Effector CD8-positive, alpha-beta T cell (primary cell): ENCODE measurements around the gene PINK1.
"Not testable (repeated sequence)": the region's sequence is repeated elsewhere in the genome, so short reads cannot be mapped to it uniquely, and the experiment has no call there.

Experiments used
- DNase-seq: peaks from one replicate; lab custom pipeline; 2025; lab: John Stamatoyannopoulos, UW

The PINK1 gene

DNA sequence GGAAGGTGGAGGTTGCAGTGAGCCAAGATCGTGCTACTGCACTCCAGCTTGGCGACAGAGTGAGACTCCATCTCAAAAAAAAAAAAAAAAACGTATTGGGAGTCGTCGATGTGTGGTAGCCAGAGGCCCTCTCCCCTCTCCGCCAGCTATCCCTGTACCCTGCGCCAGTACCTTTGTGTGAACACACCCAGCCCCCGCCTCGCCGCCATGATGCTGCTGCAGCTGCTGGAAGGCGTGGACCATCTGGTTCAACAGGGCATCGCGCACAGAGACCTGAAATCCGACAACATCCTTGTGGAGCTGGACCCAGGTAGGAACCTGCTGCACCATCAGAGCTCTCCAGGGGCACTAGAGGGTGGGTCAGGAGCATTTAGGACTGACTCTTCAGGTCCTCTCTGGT is 12.2 kb downstream of the PINK1 start:
- no peak for DNase-seq

GRCh38 chr1:20648438-20648837 is 15.2 kb downstream of the PINK1 start:
- DNase-seq, result no peak

DNA sequence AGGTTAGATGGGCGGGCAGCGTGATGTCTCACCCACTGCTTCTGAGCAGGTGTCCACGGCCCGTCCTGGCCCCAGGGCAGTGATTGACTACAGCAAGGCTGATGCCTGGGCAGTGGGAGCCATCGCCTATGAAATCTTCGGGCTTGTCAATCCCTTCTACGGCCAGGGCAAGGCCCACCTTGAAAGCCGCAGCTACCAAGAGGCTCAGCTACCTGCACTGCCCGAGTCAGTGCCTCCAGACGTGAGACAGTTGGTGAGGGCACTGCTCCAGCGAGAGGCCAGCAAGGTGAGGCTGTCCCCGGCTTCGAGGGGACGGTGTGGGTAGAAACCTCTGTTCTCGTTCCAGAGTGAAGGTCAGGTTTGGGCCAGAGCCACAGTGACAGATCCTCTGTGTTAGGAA is 15.7 kb downstream of the PINK1 start:
- no peak for DNase-seq

- DNase-seq, result no peak
Observed at GRCh38 chr1:20652300-20652699, 19.0 kb downstream of the PINK1 start.

GRCh38 chr1:20654104-20654690 is 20.9 kb downstream of the PINK1 start:
- DNase-seq, result no peak

- DNase-seq, result no peak
Observed at GRCh38 chr1:20657024-20657423, 23.8 kb downstream of the PINK1 start.

GRCh38 chr1:20658166-20658915 is 25.1 kb downstream of the PINK1 start:
- no peak for DNase-seq

GRCh38 chr1:20660363-20660762 is 27.1 kb downstream of the PINK1 start:
- DNase-seq, result no peak

GRCh38 chr1:20660847-20661206 is 27.6 kb downstream of the PINK1 start:
- peak; percentile 26 for DNase-seq

- DNase-seq, result peak; percentile 89
Observed at GRCh38 chr1:20661207-20662109, 28.2 kb downstream of the PINK1 start, which contains the start of gene DDOST. Gene DDOST, minus strand, starts transcription at chr1:20661369. Its CDS starts 19 bp downstream, at chr1:20661350.

GRCh38 chr1:20662110-20662475 is 28.8 kb downstream of the PINK1 start:
- no peak for DNase-seq

DNA sequence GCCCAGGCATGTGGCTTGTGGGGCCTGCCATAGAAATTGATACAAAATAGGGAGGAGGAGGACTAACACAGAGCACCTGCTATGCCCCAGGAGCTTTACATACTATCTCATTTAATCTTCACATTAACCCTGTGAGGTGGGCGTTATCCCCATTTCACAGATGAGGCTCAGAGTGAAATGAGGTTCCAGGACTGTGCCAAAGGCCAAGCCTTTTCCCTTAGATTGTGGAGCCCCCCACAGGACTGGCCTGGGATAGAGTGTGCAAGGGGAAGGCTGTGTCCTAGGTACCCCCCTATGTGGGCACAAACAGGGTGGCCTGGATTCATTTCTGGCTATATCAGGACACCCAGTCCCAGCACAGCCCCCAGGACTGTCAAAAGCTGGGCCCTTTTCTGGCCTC is 30.1 kb downstream of the PINK1 start:
- DNase-seq, result no peak

DNA sequence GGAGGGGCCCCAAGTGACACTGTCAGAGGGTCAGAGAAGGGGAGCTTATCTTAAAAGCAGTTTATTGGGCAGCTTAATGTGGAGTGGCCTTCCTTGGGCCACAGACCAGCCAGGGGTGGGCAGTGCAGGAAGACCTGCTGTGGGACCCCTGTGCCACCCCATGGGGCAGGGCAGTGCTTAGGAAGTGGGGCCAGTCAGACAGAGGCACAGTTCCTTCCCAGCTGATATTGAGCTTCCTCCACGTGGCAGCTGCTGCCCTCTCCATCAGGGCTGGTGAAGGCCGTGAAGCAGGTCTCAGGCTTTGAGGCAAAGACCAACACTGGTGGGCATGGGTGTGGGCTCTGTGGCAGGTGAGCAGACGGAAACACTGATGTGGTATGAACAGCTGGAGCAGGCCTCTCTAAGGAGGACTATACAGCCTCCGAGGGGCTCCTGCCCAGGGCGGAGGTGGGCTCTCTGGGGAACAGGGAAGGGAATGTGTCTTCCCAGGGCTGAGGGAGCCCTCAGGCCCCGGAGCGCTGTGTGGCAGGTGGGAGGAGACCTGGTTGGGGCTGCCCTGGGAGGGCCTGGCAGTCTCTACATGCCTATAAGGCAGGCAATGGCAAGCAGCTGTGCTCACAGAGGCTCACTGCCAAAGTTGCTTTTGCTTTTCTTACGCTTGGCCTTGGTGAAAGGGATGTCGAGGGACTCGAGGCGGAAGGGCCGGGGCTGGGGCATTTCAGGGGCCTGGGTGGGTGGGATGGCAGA is 30.9 kb downstream of the PINK1 start:
- DNase-seq, result no peak

- no peak for DNase-seq
Observed at GRCh38 chr1:20665726-20666125, 32.5 kb downstream of the PINK1 start.

GRCh38 chr1:20666146-20666545 is 32.9 kb downstream of the PINK1 start:
- no peak for DNase-seq

- DNase-seq, result no peak
Observed at GRCh38 chr1:20666804-20667203, 33.5 kb downstream of the PINK1 start.

DNA sequence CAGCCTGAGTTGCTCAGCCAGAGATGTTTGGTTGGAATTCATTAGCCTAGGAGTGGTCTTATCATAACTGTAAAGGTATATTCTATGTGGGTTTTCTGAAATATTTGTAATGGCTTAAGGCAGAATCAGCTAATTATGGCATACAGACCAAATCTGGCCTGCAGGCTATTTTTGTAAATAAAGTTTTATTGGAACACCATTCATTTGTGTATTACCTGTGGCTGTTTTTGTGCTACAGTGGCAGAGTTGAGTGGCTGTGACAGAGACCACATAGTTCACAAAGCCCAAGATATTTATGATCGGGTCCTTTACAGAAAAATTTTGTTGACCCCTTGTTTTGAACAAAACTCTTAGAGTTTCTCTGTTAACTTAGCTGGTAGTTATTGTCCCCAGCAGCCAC is 35.3 kb downstream of the PINK1 start:
- DNase-seq, result no peak

DNA sequence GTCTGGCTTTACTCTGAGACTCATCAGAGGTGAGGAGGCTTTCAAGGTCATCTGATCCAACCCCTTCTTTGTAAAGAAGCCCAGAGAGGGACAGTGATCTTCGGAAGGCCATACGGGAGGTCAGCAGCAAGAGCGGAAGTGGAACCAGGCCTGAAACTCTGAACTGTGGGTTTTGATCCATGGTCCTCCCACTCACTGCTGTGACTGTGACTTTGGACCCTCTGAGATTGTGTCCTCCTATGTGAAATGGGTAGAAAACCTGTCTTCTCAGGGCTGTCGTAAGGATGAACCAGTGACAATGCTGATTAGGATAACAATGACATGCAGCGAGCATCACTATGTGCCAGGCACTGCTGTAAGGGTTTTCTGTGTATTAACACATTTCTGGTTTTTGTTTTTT is 37.7 kb downstream of the PINK1 start:
- no peak for DNase-seq

DNA sequence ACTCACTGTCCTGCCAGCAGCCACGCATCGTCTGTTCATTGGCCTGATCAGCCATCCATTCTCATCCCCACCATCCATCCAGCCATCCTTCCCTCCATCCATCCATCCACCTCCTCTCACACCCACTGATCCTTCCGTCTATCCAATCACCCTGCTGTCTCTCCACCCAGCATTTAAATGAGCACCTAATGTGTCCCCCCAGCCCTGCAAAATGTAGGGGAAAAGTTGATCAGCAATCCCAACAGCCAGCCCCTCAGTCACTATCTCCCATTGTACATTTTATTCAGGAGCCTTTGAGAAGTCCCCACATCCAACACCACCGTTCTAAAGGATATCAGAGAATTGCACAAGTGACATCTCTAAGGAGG is 39.0 kb downstream of the PINK1 start:
- no peak for DNase-seq

GRCh38 chr1:20673626-20674025 is 40.4 kb downstream of the PINK1 start:
- not testable (repeated sequence) for DNase-seq

- no peak for DNase-seq
Observed at GRCh38 chr1:20678599-20678998, 45.3 kb downstream of the PINK1 start.

DNA sequence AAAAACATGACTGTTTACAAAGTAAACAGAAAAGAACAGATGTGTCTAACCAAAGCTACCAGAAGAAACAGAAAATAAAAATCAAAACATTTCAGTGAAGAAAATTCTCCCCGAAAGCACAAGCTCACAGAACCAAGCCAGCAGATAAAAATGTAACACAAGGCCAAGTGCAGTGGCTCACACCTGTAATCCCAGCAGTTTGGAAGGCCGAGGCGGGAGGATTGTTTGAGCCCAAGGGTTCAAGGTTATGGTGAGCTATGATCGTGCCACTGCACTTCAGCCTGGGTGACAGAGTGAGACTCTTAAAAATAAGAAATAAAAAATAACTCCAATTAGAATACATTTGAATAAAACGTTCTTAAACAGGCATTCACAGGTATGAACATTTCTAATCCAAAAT is 47.0 kb downstream of the PINK1 start:
- DNase-seq, result no peak
